Mesenchymal stem cell (in vitro differentiated cells and primary cell): ENCODE results near the gene GPR6.

ENCODE experiments used
- DNase-seq: peaks from one replicate; pipeline ENCODE4 v3.0.0-alpha.2; 2013
- H2AFZ ChIP-seq: one replicate; pipeline ENCODE4 v1.6.1; 2013; ENCODE audit warnings: low read depth, mild to moderate bottlenecking, control low read depth, inconsistent platforms, low read length, moderate library complexity
- H2AK5ac ChIP-seq: 2 replicates; pipeline ENCODE4 v1.6.1; 2013; ENCODE audit warnings: low read length, moderate library complexity, mild to moderate bottlenecking, inconsistent platforms; ENCODE audit not compliant: severe bottlenecking
- H2BK120ac ChIP-seq: one replicate; pipeline ENCODE4 v1.6.1; 2013; ENCODE audit warnings: low read depth, mild to moderate bottlenecking, inconsistent platforms, low read length, moderate library complexity
- H2BK12ac ChIP-seq, 2 experiments: one replicate each; pipeline ENCODE4 v1.6.1; 2013; ENCODE audit warnings: inconsistent platforms in 2 of 2, low read length in 2 of 2, mild to moderate bottlenecking in 2 of 2, moderate library complexity in 2 of 2, control low read depth in 1 of 2
- H2BK15ac ChIP-seq: one replicate; pipeline ENCODE4 v1.6.1; 2013; ENCODE audit warnings: mild to moderate bottlenecking, low read depth, inconsistent platforms; ENCODE audit not compliant: poor library complexity, severe bottlenecking
- H2BK5ac ChIP-seq: 2 replicates; pipeline ENCODE4 v1.6.1; 2013; ENCODE audit warnings: low read depth, mild to moderate bottlenecking, low read length, control low read depth, inconsistent platforms; ENCODE audit not compliant: poor library complexity, severe bottlenecking
- H3K14ac ChIP-seq, 2 experiments: one replicate each; pipeline ENCODE4 v1.6.1; 2013; ENCODE audit warnings: inconsistent platforms in 2 of 2, low read length in 2 of 2, control low read depth in 1 of 2, mild to moderate bottlenecking in 1 of 2, moderate library complexity in 1 of 2
- H3K18ac ChIP-seq, 2 experiments: one replicate each; pipeline ENCODE4 v1.6.1; 2013; ENCODE audit warnings: inconsistent platforms in 2 of 2, low read length in 2 of 2, control low read depth in 1 of 2, low read depth in 1 of 2, mild to moderate bottlenecking in 1 of 2
- H3K23ac ChIP-seq, 2 experiments: one replicate each; pipeline ENCODE4 v1.6.1; 2013; ENCODE audit warnings: inconsistent platforms in 2 of 2, low read length in 2 of 2, mild to moderate bottlenecking in 2 of 2, moderate library complexity in 2 of 2, control low read depth in 1 of 2
- H3K27ac ChIP-seq: 2 replicates; pipeline ENCODE4 v1.5.1; 2013; ENCODE audit warnings: mild to moderate bottlenecking, moderate library complexity, low read length, control low read depth, inconsistent platforms; ENCODE audit not compliant: poor library complexity, severe bottlenecking
- H3K27me3 ChIP-seq, 2 experiments: 2 replicates each; pipeline versions ENCODE4 v1.6.1 to v1.7.0; 2013; ENCODE audit warnings: low read length in 2 of 2, mild to moderate bottlenecking in 2 of 2, moderate library complexity in 2 of 2, control low read depth in 1 of 2, inconsistent platforms in 1 of 2; ENCODE audit not compliant: control insufficient read depth in 1 of 2, insufficient read depth in 1 of 2
- H3K36me3 ChIP-seq, 2 experiments: 2 replicates each; pipeline versions ENCODE4 v1.6.1 to v1.7.0; 2013; ENCODE audit warnings: low read length in 2 of 2, control low read depth in 1 of 2, inconsistent platforms in 1 of 2, low read depth in 1 of 2, mild to moderate bottlenecking in 1 of 2; ENCODE audit not compliant: insufficient read depth in 2 of 2, control insufficient read depth in 1 of 2
- H3K4ac ChIP-seq, 2 experiments: one replicate each; pipeline ENCODE4 v1.6.1; 2013; ENCODE audit warnings: inconsistent platforms in 2 of 2, low read length in 2 of 2, mild to moderate bottlenecking in 2 of 2, moderate library complexity in 2 of 2, control low read depth in 1 of 2, low read depth in 1 of 2
- H3K4me1 ChIP-seq: 2 replicates; pipeline ENCODE4 v1.6.1; 2013; ENCODE audit warnings: low read depth, low read length, control low read depth; ENCODE audit not compliant: control insufficient read depth, insufficient read depth
- H3K4me2 ChIP-seq: 2 replicates; pipeline ENCODE4 v1.6.1; 2013; ENCODE audit warnings: low read length, mild to moderate bottlenecking, inconsistent platforms; ENCODE audit not compliant: poor library complexity, severe bottlenecking
- H3K4me3 ChIP-seq, 2 experiments: 2 replicates each; pipeline versions ENCODE4 v1.5.1 to v1.7.0; 2013; ENCODE audit warnings: low read length in 2 of 2, mild to moderate bottlenecking in 2 of 2, control low read depth in 1 of 2, low read depth in 1 of 2; ENCODE audit not compliant: insufficient read depth in 1 of 2
- H3K79me1 ChIP-seq: replicated peaks from 2 replicates; pipeline ENCODE4 v1.6.1; 2013; ENCODE audit warnings: mild to moderate bottlenecking, control low read depth, low read length, inconsistent platforms; ENCODE audit not compliant: poor library complexity, severe bottlenecking
- H3K9ac ChIP-seq: 2 replicates; pipeline ENCODE4 v1.7.0; 2013; ENCODE audit warnings: mild to moderate bottlenecking, low read length, moderate library complexity
- H3K9me3 ChIP-seq: 2 replicates; pipeline ENCODE4 v1.7.0; 2013; ENCODE audit warnings: mild to moderate bottlenecking, low read length; ENCODE audit not compliant: control insufficient read depth
- H4K8ac ChIP-seq: one replicate; pipeline ENCODE4 v1.6.1; 2013; ENCODE audit warnings: inconsistent platforms, mild to moderate bottlenecking, low read length, moderate library complexity
- H4K91ac ChIP-seq: one replicate; pipeline ENCODE4 v1.6.1; 2013; ENCODE audit warnings: mild to moderate bottlenecking, low read length, inconsistent platforms
- WGBS: methylation state at CpG from one replicate; pipeline ENCODE4 v1.1.7; 2013; ENCODE audit warnings: mixed read lengths; 5-methylcytosine and 5-hydroxymethylcytosine counted together

Gene GPR6

GRCh38 chr6:109984410-109984809 lies 6.3 kb downstream of the GPR6 start:
- no peak overlapping the region for H3K18ac ChIP-seq
- H3K4me3 ChIP-seq, result no peak overlapping the region
- no peaks in the 10 kb centered on the region for H3K79me1 ChIP-seq
- no peak overlapping the region for H3K27ac ChIP-seq
- H3K9me3 ChIP-seq, result no peaks in the 10 kb centered on the region
- no CpG with 5 or more reads among the region's 2 CpGs for WGBS
- H3K23ac ChIP-seq, result no peak overlapping the region
- H2BK5ac ChIP-seq, result no peak overlapping the region
- H3K27me3 ChIP-seq, result peaks cover 12 to 29% of the 10 kb centered on the region in 2 experiments
- no peaks in the 10 kb centered on the region for H3K36me3 ChIP-seq
- H2AK5ac ChIP-seq, result no peak overlapping the region
- H3K4me2 ChIP-seq, result no peak overlapping the region
- H3K4me1 ChIP-seq, result peaks cover 2% of the 10 kb centered on the region
- H2AFZ ChIP-seq, result no peak overlapping the region
- no peak for DNase-seq
- no peak overlapping the region for H2BK15ac ChIP-seq
- H4K91ac ChIP-seq, result no peak overlapping the region
- H2BK12ac ChIP-seq, result no peak overlapping the region
- no peak overlapping the region for H4K8ac ChIP-seq
- no peak overlapping the region for H3K9ac ChIP-seq
- no peak overlapping the region for H3K4ac ChIP-seq
- H3K14ac ChIP-seq, result no peak overlapping the region
- no peak overlapping the region for H2BK120ac ChIP-seq

GRCh38 chr6:109987196-109987595 lies 9.1 kb downstream of the GPR6 start:
- 80% methylated on average over 1 of the region's 1 CpG for WGBS
- DNase-seq, result no peak
- no peak overlapping the region for H3K23ac ChIP-seq

GRCh38 chr6:109991201-109992101 lies 13.3 kb downstream of the GPR6 start:
- Histone ChIP-seq H4K91ac (no peak overlapping the region), H3K23ac (no peak overlapping the region), H3K9ac (no peak overlapping the region), H3K4me1 (no peaks in the 10 kb centered on the region), H2AK5ac (no peak overlapping the region), H3K36me3 (no peaks in the 10 kb centered on the region), H4K8ac (no peak overlapping the region), H3K79me1 (no peaks in the 10 kb centered on the region), H3K4me3 (no peak overlapping the region), H2BK12ac (no peak overlapping the region), H3K4ac (no peak overlapping the region), H3K18ac (no peak overlapping the region), H2BK15ac (no peak overlapping the region), H3K9me3 (no peaks in the 10 kb centered on the region), H2AFZ (no peak overlapping the region), H3K27me3 (peaks cover 13 to 27% of the 10 kb centered on the region in 2 experiments), H2BK5ac (no peak overlapping the region), H3K4me2 (no peak overlapping the region), H3K27ac (no peak overlapping the region), H2BK120ac (no peak overlapping the region), H3K14ac (no peak overlapping the region)
- 88% methylated on average over 3 of the region's 4 CpGs for WGBS
- no peak for DNase-seq

More at GRCh38 chr6:109987196-109987595, 9.1 kb downstream of the GPR6 start:
- Histone ChIP-seq H3K27ac (no peak overlapping the region), H4K8ac (no peak overlapping the region), H3K79me1 (no peaks in the 10 kb centered on the region), H3K9ac (no peak overlapping the region), H3K18ac (no peak overlapping the region), H3K4ac (no peak overlapping the region), H2BK12ac (no peak overlapping the region), H2BK15ac (no peak overlapping the region), H3K27me3 (peaks cover 5 to 9% of the 10 kb centered on the region in 2 experiments), H2BK5ac (no peak overlapping the region), H2AK5ac (no peak overlapping the region), H3K4me2 (no peak overlapping the region), H3K4me3 (no peak overlapping the region), H3K14ac (no peak overlapping the region), H3K36me3 (no peaks in the 10 kb centered on the region), H4K91ac (no peak overlapping the region), H2BK120ac (no peak overlapping the region), H3K9me3 (no peaks in the 10 kb centered on the region), H3K4me1 (no peaks in the 10 kb centered on the region), H2AFZ (no peak overlapping the region)

GRCh38 chr6:109998159-109998785 lies 20.2 kb downstream of the GPR6 start:
- Histone ChIP-seq H4K91ac (no peak overlapping the region), H2BK12ac (no peak overlapping the region), H2BK15ac (no peak overlapping the region), H4K8ac (no peak overlapping the region), H2BK120ac (no peak overlapping the region), H3K4ac (no peak overlapping the region), H3K9ac (no peak overlapping the region), H2AK5ac (no peak overlapping the region), H3K4me2 (no peak overlapping the region), H3K27me3 (peaks cover 16 to 40% of the 10 kb centered on the region in 2 experiments), H2AFZ (no peak overlapping the region), H3K4me1 (no peaks in the 10 kb centered on the region), H3K23ac (no peak overlapping the region), H3K18ac (no peak overlapping the region), H3K27ac (no peak overlapping the region), H2BK5ac (no peak overlapping the region), H3K9me3 (peaks cover 11% of the 10 kb centered on the region), H3K4me3 (no peak overlapping the region), H3K14ac (no peak overlapping the region), H3K79me1 (no peaks in the 10 kb centered on the region), H3K36me3 (no peaks in the 10 kb centered on the region)
- 48% methylated on average over 3 of the region's 3 CpGs for WGBS
- DNase-seq, result no peak
